HCEC 1CT (cell line): ENCODE results near the gene SYNE1.
"Not testable (repeated sequence)": the region's sequence is repeated elsewhere in the genome, so short reads cannot be mapped to it uniquely, and the experiment has no call there.

Experiments used
- DNase-seq: peaks from one replicate; pipeline ENCODE4 v3.0.0-alpha.2; 2017

The SYNE1 gene

DNA sequence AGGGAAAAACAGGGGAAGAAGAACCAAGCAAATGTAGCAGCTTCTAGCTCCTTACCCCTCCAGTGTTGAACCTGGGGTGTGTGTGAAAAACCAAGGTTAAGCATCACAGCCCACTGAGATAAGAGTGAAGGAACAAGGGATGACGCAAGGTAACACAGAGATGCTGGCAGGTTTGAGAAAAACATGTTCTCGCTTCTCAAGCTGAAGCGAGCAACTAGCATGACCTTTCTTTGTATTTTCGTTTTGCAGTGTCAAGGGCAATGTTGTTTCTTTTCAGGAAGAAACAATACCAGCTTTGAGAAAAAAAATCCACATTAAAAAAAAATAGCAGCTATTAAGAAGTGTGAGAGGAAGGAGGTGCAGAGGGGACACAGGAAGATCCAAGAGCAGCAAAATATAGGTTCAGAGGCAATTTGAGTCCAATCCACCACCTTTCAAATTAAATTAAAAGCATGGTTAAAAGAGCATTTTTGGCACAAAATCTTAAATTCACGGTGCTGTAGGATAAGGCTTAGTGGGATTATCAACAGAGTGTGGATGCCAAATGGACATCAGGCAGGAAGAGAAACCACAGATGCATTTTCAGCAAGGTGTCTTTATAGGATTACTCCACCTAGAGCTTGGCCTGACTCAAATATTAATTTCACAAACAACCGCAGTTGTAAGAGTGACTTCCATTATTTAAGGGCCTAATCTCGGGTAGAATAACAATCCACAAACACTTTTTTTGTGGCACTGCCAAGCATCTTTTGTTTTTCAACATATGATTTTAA lies 70.9 kb downstream of the SYNE1 start:
- no peak for DNase-seq

DNA sequence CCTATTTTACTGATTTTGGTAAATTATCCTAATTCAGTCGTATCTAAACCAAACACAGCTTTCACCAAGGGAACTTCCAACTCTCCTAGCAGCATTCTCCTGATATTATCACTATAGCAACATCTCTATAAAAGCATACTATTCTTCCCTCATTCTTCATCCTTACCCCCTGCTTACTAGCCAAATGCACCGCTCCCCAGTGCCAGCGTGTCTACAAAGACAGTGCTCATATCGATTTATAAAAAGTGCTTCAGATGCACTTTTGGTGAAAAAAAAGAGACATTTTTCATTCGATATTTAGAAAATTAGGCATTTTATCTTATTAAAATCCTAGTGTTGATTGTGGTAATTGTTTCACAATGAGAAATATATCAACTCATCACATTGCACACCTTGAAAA lies 74.0 kb downstream of the SYNE1 start:
- DNase-seq, result no peak

DNA sequence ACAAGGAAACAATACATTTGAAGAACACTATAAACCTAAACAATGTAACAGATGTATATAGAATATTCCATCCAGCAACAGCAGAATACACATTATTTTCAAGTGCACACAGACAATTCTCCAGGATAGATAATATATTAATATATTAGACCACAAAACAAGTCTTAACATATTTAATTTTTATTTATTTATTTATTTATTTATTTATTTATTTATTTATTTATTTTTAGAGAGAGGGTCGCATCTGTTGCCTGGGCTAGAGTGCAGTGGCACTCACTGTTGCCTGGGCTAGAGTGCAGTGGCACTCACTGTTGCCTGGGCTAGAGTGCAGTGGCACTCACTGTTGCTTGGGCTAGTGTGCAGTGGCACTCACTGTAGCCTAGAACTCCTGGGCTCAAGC lies 78.4 kb downstream of the SYNE1 start:
- DNase-seq, result not testable (repeated sequence)

DNA sequence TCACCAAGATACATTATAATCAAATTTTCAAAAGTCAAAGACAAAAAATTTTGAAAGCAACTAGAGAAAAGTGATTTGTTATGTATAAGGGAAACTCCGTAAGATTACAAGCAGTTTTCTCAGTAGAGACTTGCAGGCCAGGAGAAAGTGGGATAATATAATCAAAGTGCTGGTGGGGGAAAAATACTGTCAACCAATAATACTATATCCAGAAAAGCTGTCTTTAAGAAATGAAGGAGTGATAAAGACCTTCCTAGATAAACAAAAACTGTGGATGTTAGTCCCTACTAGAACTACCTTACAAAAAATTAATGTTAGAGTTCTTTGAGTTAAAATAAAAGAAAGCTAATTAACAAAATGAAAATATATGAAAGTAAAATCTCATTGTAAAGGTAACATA lies 79.7 kb downstream of the SYNE1 start:
- DNase-seq, result no peak

DNA sequence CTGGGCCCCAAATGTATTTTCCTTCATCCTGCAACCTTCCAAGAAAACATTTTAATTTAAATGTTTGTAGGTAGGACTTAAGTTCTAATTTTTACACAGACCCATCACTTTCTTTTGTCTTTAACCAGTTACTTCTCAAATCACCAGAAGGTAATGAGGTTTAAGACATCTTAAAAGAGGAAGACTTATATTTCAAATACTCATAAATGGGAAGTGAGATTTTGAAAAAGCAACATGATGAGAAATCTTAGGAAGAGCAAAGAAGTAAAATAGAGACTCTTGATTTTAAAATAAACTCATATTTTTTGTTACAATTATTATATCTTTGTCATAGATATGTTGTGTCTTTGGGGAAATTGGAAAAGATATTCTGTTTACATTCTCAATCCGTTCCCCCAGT lies 82.3 kb downstream of the SYNE1 start:
- no peak for DNase-seq

DNA sequence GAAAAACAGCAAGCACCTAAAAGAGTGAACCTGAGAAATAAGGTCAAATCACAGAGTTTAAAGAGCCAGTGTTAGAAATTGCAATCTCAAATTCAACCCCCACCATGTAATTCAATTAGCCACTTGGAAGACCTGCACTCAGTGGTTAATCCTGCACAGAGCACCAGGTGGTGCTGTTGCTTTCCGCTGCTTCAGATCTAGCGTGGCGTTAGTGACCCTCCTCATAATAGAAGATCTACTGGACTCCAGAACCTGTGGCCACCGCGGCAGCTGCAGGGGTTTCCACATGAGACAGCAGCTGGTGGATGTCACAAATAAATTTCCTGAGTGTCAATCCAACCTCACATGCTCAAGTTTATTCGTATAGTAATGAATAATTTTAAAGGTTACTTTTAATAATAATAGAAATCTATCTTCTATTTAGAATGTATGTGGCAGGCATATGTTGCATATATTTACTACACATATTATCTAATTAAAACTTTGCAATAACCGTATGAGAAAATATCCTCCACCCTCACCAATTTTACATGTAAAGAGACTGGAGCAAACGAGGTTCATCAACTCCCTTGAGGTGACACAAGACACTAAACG lies 84.4 kb downstream of the SYNE1 start:
- peak; percentile 59 for DNase-seq

DNA sequence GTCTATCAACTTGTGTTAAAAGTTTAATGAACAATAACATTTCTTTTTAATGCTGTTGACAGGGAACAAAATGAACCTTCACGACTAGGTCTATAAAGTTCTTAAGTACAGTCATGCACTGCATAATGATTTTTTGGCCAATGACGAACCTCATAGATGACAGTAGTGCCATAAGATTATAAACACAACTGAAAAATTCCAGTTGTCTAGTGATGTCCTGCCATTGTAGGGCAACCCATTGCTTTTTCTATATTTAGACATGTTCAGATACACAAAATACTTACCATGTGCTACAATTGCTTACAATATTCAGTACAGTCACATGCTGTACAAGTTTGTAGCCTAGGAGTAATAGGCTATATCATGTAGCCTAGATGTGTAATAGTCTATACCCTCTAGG lies 93.6 kb downstream of the SYNE1 start:
- no peak for DNase-seq

DNA sequence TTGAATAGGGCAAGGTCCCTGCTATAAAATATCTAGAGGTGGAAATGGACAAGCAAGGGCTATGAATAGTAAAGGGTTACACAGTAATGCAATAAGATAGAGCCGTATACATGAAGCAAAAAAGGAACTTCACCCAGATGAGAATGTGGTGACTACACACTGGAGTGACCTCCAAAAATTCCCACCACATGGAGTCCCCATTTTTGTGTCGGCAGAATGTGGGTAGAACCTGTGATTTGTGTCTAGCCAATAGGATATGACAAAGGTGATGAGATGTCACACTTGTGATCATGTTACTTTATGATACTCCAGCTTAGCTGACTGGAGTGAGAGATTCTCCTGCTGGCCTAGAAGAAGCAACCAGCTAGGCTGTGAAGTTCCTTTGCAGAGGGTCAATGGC lies 96.8 kb downstream of the SYNE1 start:
- no peak for DNase-seq

DNA sequence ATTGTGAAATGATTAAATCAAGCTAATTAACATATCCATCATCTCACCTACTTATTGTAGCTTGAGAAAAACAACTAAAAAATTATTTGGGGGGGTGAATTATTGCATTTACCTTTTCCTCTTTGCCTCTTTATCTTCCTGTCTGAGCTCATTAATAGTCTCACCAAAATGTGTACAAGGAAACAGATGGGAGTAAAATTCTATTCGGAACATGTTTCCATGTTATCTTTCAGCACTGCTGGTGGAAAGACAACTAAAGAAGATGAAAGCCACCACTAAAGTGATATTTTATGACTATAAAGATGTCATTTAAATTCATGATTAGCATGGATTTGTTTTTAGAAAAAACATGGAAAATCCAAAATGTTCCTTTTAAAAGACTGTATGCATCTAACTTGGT lies 102.6 kb downstream of the SYNE1 start:
- DNase-seq, result no peak

DNA sequence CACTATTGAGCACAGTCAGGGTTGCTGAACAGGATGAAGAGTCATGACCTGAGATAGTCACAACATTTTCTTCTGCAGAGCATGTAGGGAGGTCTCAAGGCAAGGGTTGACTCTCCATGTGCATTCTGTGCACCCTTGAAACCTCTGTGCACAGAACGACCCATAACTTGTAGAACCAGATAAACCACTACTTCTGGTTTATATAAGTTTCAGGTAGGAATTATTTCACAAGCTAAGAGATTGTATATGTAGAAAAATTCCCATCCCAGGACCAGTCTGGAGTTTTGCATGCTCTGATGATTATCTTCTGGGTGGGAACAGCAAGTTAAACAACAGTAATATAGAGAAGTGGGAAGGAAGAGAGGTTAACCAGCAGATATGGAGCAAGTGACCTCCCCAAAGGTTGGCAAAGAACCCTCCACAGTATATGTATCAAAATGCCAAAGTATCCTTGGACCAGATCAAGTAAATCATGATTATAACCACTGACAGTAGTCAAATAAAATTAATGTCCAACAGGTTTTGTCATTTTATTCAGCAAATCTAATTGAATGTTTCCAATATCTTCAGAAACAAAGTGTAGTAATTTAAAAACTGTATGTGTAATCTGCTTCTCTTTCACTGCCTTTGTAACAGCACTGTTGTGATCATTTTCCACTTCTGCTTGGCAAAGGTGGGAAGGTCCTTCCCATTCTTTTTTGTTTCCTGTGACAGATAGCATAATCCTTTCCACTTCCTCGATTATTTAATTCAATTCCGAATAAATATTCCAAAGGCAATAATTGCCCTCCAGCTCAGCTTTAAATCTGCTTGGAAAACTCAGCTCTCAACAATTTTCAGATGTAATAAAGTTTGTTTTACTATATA lies 104.4 kb downstream of the SYNE1 start:
- DNase-seq, result no peak

DNA sequence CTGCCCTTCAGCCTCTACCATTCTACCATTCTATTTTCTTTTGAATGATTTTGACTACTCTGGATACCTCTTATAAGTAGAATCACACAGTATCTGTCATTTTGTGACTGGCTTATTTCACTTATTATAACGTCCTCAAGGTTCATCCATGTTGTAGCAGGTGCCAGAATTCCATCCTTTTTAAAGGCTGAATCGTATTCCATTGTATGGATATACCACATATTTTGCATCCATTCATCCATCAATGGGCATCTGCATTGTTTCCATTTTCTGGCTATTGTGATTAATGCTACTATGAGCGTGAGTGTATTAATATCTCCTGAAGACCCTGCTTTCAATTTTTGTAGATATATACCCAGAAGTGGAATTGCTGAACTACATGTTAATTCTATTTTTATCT lies 105.5 kb downstream of the SYNE1 start:
- DNase-seq, result no peak

DNA sequence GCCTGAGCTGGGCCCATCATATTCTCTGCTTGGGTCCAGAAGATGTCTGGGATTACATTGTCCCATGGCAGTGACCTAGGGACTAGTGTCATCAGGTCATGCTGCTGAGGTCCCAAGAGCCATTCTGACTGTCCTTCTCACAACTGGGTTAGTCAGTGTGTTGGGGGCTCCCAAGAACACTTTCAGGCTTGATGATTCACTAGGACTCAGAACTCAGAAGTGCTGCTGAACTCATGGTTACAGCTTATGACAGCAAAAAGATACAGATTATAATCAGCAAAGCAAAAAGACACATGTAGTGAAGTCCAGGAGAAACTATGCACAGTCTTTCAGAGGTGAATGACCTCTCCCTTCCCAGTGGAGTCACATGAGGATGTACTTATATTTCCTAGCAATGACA lies 107.8 kb downstream of the SYNE1 start:
- DNase-seq, result no peak

DNA sequence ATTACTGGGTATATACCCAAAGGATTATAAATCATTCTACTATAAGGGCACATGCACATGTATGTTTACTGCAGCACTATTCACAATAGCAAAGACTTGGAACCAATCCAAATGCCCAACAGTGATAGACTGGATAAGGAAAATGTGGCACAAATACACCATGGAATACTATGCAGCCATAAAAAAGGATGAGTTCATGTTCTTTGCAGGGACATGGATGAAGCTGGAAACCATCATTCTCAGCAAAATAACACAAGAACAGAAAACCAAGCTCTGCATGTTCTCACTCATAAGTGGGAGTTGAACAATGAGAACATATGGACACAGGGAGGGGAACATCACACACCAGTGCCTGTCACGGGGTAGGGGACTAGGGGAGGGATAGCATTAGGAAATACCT lies 123.0 kb downstream of the SYNE1 start:
- DNase-seq, result not testable (repeated sequence)

DNA sequence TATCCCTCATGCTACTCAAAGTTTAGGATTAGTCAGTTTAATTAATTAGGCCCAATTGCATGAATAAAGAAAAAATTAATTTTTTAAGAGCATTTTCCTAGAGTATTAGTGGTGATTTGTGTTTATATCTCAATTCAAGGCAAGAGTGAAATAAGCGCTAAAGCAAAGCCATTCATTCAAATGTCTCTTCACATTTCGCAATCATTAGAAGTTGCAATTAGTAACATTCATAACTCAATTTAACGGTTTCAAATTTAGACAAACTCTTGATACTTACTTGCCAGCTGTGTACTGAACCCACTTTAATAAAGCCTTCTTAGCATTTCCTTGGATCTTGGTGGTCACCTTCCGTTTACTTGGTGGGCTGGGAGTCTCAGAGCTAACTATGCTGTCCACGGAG lies 127.2 kb downstream of the SYNE1 start:
- DNase-seq, result no peak

DNA sequence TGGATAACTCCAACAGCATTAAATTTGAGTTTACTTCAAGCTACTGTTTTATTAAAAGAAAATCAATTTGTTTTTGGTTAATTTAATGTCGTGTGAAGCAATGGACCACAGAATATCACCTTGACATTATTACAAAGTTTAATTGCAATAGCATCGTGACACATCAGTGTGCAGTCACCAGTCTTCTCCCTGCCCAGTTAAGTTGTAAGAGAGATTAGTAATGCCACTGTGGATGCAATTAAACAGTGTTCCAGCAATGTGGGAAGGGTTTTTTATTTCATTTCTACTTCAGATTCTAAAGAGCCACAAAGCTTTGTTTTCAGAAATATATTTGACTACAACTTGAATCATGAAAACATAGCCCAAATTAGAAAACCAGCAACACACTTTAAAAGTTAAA lies 128.7 kb downstream of the SYNE1 start:
- no peak for DNase-seq

DNA sequence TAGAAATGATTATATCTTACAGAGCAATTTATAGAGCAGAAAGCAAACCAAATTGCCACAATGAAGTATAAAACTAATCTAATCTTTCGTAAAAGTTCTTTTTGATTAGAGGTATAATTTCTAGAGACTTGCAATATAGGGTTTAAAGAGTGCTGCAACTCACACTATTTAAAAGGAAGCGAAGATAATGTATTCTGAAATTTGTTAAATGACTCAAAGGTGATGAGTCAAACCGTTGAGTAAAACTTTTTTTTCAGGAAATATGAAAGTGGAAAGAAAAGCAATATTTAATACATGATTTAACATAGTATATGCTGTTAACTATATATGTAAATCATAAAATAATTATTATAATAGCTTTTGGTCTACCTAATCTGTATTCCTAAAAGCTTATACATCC lies 133.6 kb downstream of the SYNE1 start:
- DNase-seq, result peak; percentile 33

DNA sequence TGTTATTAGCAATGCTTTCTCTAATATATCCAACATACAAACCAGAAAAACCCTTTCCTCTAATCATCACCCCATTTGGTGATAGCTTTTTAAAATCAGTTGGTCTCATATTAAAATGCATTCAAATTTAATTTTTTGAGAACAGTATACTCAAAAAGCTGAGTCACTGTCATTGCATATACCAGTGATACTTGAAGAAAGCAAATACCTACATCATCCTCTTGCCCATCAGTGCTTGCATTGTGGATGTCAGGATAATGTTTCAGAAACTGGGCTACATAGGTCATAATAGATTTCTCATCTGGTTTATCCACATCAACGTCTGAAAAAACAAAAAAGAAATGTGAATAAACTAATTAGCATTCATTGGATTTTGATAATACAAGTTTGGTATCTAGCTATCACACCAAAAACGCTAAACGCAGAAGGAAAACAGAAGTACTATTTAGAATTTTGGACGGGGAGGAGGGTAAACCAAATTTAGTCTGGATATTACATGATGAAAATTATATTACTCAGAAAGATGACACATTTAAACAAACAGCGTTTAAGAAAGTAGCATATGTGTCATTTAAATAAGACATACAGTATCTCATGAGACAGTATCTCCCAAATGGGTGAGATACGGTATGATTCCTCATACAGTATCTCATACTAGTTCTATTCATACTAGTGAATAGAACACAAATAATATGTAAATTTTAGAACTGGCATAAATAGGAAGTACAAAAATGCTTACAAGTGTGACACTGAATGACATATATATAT lies 134.6 kb downstream of the SYNE1 start:
- DNase-seq, result no peak

DNA sequence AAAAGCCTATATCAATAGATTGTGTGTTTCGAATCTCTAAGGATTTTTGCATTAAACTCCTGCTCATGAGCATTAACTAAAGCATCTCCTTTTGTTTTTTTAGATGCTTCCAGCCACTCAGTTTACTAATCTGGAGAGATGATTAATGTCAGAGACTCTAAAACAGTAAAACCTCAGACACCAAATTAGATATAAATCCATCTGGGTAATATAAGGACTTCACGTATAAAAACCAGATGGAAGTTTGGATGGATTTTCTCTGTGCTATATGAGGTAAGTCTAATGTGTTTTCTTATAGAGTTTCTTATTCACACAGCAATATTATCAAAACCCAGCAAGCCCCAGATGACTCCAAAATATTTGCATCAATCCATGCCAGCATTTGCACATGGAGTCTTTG lies 137.2 kb downstream of the SYNE1 start:
- no peak for DNase-seq

DNA sequence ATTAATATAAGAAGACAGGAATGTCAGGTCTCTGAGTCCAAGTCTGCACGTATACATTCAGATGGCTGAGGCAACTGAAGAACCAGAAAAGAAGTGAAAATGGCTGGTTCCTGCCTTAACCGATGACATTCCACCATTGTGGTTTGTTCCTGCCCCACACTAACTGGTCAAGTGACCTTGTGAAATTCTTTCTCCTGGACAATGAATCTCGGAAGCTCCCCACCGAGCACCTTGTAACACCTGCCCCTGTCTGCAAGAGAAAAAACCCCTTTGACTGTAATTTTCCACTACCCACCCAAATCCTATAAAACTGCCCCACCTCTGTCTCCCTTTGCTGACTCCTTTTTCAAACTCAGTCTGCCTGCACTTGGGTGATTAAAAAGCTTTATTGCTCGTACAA lies 140.4 kb downstream of the SYNE1 start:
- no peak for DNase-seq

DNA sequence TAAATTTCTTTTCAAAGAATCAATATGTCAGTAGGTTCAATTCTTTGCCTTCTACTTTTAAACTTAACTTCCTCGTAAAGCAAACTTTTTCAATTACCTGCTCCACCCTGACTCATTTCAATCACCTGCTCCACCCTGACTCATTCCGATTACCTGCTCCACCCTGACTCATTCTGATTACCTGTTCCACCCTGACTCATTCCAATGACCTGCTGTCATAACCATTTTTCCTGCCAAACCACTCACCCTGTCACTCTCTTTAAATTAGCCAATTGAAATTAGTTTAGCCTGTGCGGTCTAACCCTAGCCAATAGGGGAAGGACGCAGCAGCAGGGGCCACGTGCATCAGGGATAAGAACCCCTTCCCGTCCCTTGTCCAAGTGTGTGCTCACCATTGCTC lies 141.7 kb downstream of the SYNE1 start:
- DNase-seq, result not testable (repeated sequence)

DNA sequence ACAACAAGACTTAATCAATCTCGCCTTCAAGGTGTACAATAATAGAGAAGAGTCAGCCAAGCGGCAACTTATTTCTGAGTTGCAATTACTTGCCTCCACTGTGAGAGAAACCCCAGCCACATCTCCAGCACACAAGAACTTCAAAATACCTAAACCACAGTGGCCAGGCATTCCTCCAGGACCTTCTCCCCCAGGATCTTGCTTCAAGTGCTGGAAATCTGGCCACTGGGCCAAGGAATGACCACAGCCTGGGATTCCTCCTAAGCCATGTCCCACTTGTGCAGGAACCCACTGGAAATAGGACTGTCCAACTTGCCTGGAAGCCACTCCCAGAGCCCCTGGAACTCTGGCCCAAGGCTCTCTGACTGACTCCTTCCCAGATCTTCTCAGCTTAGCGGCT lies 144.9 kb downstream of the SYNE1 start:
- not testable (repeated sequence) for DNase-seq

DNA sequence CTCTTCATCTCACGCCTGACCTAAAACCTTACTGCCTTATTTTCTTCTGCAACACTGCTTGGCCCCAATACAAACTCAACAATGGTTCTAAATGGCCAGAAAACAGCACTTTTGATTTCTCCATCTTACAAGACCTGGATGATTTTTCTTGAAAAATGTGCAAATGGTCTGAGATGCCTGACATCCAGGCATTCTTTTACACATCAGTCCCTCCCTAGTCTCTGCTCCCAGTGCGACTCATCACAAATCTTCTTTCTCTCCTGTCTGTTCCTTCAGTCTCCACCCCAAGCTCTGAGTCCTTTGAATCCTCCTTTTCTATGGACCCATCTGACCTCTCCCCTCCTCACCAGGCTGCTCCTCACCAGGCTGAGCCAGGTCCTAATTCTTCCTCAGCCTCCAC lies 145.7 kb downstream of the SYNE1 start:
- not testable (repeated sequence) for DNase-seq

DNA sequence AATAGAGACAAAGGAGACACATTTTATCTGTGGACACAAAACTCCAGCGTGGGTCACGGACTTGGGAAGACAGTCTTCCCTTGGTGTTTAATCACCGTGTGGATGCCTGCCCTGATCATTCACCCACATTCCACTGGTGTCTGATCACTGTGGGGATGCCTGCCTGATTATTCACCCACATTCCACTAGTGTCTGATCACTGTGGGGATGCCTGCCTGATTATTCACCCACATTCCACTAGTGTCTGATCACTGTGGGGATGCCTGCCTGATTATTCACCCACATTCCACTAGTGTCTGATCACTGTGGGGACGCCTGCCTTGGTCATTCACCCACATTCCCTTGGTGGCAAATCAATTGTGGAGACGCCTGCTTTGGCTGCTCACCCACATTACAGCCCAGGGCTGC lies 146.2 kb downstream of the SYNE1 start:
- peak; percentile 50 for DNase-seq
